Measurements from ENCODE around the gene CD300C.
"Not testable (repeated sequence)": the region's sequence is repeated elsewhere in the genome, so short reads cannot be mapped to it uniquely, and the experiment has no call there.

CD300C gene

GRCh38 chr17:74520790-74521480 is 25.0 kb downstream of the CD300C start:
- Mint-ChIP-seq H3K4me1 (peaks cover 4% of the 10 kb centered on the region), H3K4me3 (no peak overlapping the region), H3K27me3 (peaks cover 7% of the 10 kb centered on the region), H3K9me3 (peaks cover 8% of the 10 kb centered on the region), H3K36me3 (peaks cover 3% of the 10 kb centered on the region), H3K27ac (peak overlapping the region; percentile 36)
- ATAC-seq (ENCODE audit: low read depth): no peak
- DNase-seq (ENCODE audit: low spot score in 2 of 2): no peak

- H3K27ac Mint-ChIP-seq: no peak overlapping the region
- peaks cover 4% of the 10 kb centered on the region for H3K4me1 Mint-ChIP-seq
- H3K27me3 Mint-ChIP-seq: peaks cover 7% of the 10 kb centered on the region
- ATAC-seq (ENCODE audit: low read depth) (peak; percentile 92), DNase-seq (ENCODE audit: low spot score in 2 of 2) (peak in 1 of 2 donors; percentile 36)
- H3K4me3 Mint-ChIP-seq: no peak overlapping the region
- H3K36me3 Mint-ChIP-seq: peaks cover 3% of the 10 kb centered on the region
- peaks cover 8% of the 10 kb centered on the region for H3K9me3 Mint-ChIP-seq
Measured at GRCh38 chr17:74520016-74520434, 25.9 kb downstream of the CD300C start.

GRCh38 chr17:74518413-74518981 is 27.4 kb downstream of the CD300C start:
- H3K27me3 Mint-ChIP-seq; ATAC-seq (ENCODE audit: low read depth); DNase-seq (ENCODE audit: low spot score in 2 of 2); H3K4me3 Mint-ChIP-seq; H3K27ac Mint-ChIP-seq: not testable (repeated sequence)
- Mint-ChIP-seq H3K9me3 (peaks cover 19% of the 10 kb centered on the region), H3K36me3 (peaks cover 11% of the 10 kb centered on the region), H3K4me1 (peaks cover 14% of the 10 kb centered on the region)

GRCh38 chr17:74516561-74517328 is 29.2 kb downstream of the CD300C start:
- peaks cover 23% of the 10 kb centered on the region for H3K4me1 Mint-ChIP-seq
- no peak overlapping the region for H3K4me3 Mint-ChIP-seq
- H3K9me3 Mint-ChIP-seq: peaks cover 19% of the 10 kb centered on the region
- no peak for DNase-seq (ENCODE audit: low spot score in 2 of 2)
- peaks cover 7% of the 10 kb centered on the region for H3K27me3 Mint-ChIP-seq
- peak overlapping the region; percentile 33 for H3K27ac Mint-ChIP-seq
- H3K36me3 Mint-ChIP-seq: peaks cover 11% of the 10 kb centered on the region
- no peak for ATAC-seq (ENCODE audit: low read depth)

- H3K27me3 Mint-ChIP-seq: peaks cover 10% of the 10 kb centered on the region
Measured at GRCh38 chr17:74515941-74516340, 30.0 kb downstream of the CD300C start.

GRCh38 chr17:74514632-74515334 is 31.1 kb downstream of the CD300C start:
- Mint-ChIP-seq H3K4me3 (peak overlapping the region; percentile 4), H3K27ac (peak overlapping the region; percentile 100), H3K27me3 (peaks cover 8% of the 10 kb centered on the region), H3K4me1 (peaks cover 20% of the 10 kb centered on the region), H3K36me3 (peaks cover 11% of the 10 kb centered on the region), H3K9me3 (peaks cover 19% of the 10 kb centered on the region)
- DNase-seq (ENCODE audit: low spot score in 2 of 2) (no peak), ATAC-seq (ENCODE audit: low read depth) (peak; percentile 53)

More at GRCh38 chr17:74515941-74516340, 30.0 kb downstream of the CD300C start:
- DNase-seq (ENCODE audit: low spot score in 2 of 2): no peak
- no peak for ATAC-seq (ENCODE audit: low read depth)
- peaks cover 19% of the 10 kb centered on the region for H3K9me3 Mint-ChIP-seq
- no peak overlapping the region for H3K4me3 Mint-ChIP-seq
- H3K27ac Mint-ChIP-seq: peak overlapping the region; percentile 33
- peaks cover 22% of the 10 kb centered on the region for H3K4me1 Mint-ChIP-seq
- peaks cover 11% of the 10 kb centered on the region for H3K36me3 Mint-ChIP-seq

- peaks cover 11% of the 10 kb centered on the region for H3K36me3 Mint-ChIP-seq
- peak; percentile 50 for ATAC-seq (ENCODE audit: low read depth)
- H3K9me3 Mint-ChIP-seq: peaks cover 16% of the 10 kb centered on the region
- peaks cover 8% of the 10 kb centered on the region for H3K27me3 Mint-ChIP-seq
- H3K4me1 Mint-ChIP-seq: peaks cover 20% of the 10 kb centered on the region
- H3K4me3 Mint-ChIP-seq: no peak overlapping the region
- peak; percentile 62 to 66 for DNase-seq (ENCODE audit: low spot score in 2 of 2)
- H3K27ac Mint-ChIP-seq: peak overlapping the region; percentile 100
Measured at GRCh38 chr17:74513987-74514631, 31.8 kb downstream of the CD300C start.

GRCh38 chr17:74512624-74513091 is 33.3 kb downstream of the CD300C start:
- Mint-ChIP-seq H3K27ac (peak overlapping the region; percentile 60), H3K4me3 (no peak overlapping the region)
- ATAC-seq (ENCODE audit: low read depth): peak; percentile 18

GRCh38 chr17:74512036-74512435 is 33.9 kb downstream of the CD300C start:
- DNase-seq (ENCODE audit: low spot score in 2 of 2): no peak
- no peak for ATAC-seq (ENCODE audit: low read depth)
- peaks cover 10% of the 10 kb centered on the region for H3K9me3 Mint-ChIP-seq
- peaks cover 20% of the 10 kb centered on the region for H3K4me1 Mint-ChIP-seq
- H3K27ac Mint-ChIP-seq: no peak overlapping the region
- no peak overlapping the region for H3K4me3 Mint-ChIP-seq
- peaks cover 8% of the 10 kb centered on the region for H3K36me3 Mint-ChIP-seq
- H3K27me3 Mint-ChIP-seq: peaks cover 10% of the 10 kb centered on the region

More at GRCh38 chr17:74512624-74513091, 33.3 kb downstream of the CD300C start:
- Mint-ChIP-seq H3K27me3 (peaks cover 10% of the 10 kb centered on the region), H3K4me1 (peaks cover 20% of the 10 kb centered on the region), H3K9me3 (peaks cover 10% of the 10 kb centered on the region), H3K36me3 (peaks cover 8% of the 10 kb centered on the region)
- DNase-seq (ENCODE audit: low spot score in 2 of 2): no peak

DNA sequence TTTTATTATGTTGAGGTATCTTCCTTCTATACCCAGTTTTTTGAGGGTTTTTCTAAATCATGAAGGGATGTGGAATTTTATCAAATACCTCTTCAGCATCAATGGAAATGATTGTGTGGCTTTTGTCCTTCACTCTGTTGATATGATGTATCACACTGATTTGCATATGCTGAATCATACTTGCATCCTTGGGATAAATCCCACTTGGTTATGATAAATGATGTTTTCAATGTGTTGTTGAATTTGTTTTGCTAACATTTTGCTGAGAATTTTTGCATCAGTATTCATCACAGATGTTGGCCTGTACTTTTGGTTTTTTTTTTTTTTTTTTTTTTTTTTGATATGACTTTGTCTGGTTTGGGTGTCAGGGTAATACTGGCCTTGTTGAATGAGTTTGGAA is 37.8 kb downstream of the CD300C start:
- ATAC-seq (ENCODE audit: low read depth): no peak
- peaks cover 5% of the 10 kb centered on the region for H3K27me3 Mint-ChIP-seq
- no peak overlapping the region for H3K27ac Mint-ChIP-seq
- no peak overlapping the region for H3K4me3 Mint-ChIP-seq
- no peaks in the 10 kb centered on the region for H3K36me3 Mint-ChIP-seq
- DNase-seq (ENCODE audit: low spot score in 2 of 2): no peak
- peaks cover 9% of the 10 kb centered on the region for H3K4me1 Mint-ChIP-seq
- no peaks in the 10 kb centered on the region for H3K9me3 Mint-ChIP-seq

DNA sequence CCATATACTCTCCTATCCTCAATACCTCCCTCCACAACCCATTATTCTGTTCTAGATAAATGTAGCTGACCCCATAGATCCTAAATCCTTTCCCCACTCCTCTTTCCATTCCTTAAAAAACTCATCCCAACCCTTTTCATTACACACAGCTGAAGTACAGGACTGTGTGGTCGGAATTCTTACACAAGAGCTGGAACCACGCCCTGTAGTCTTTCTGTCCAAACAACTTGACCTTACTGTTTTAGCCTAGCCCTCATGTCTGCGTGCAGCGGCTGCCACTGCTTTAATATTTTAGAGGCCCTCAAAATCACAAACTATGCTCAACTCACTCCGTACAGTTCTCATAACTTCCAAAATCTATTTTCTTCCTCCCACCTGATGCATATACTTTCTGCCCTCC is 42.0 kb downstream of the CD300C start:
- not testable (repeated sequence) for H3K36me3 Mint-ChIP-seq; H3K27me3 Mint-ChIP-seq; H3K9me3 Mint-ChIP-seq; H3K27ac Mint-ChIP-seq; H3K4me3 Mint-ChIP-seq; ATAC-seq (ENCODE audit: low read depth); DNase-seq (ENCODE audit: low spot score in 2 of 2); H3K4me1 Mint-ChIP-seq

GRCh38 chr17:74502861-74503260 is 43.1 kb downstream of the CD300C start:
- no peaks in the 10 kb centered on the region for H3K9me3 Mint-ChIP-seq
- H3K27ac Mint-ChIP-seq: no peak overlapping the region
- H3K36me3 Mint-ChIP-seq: no peaks in the 10 kb centered on the region
- H3K27me3 Mint-ChIP-seq: peaks cover 3% of the 10 kb centered on the region
- DNase-seq (ENCODE audit: low spot score in 2 of 2): no peak
- ATAC-seq (ENCODE audit: low read depth): no peak
- no peaks in the 10 kb centered on the region for H3K4me1 Mint-ChIP-seq
- no peak overlapping the region for H3K4me3 Mint-ChIP-seq

DNA sequence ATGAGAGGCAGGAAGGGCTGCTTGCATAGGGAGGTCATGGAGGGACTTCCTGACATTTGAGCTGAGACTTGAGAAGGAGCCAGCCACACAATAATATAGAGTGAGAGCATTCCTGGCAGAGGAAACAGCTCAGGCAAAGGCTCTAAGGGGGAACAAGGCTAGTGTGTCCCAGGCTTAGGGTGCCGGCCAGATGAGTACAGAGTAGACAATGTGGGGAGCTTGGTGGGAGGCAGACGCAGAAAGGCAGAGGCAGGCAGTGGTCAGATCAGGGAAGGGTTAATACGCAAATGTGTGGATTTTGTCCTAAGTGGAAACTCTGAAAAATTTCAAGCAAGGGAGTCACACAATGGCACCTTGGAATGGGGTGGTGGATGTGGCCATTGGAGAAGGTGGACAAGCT is 45.9 kb downstream of the CD300C start:
- H3K4me3 Mint-ChIP-seq: no peak overlapping the region
- no peaks in the 10 kb centered on the region for H3K4me1 Mint-ChIP-seq
- H3K36me3 Mint-ChIP-seq: no peaks in the 10 kb centered on the region
- no peak for DNase-seq (ENCODE audit: low spot score in 2 of 2)
- H3K9me3 Mint-ChIP-seq: no peaks in the 10 kb centered on the region
- H3K27ac Mint-ChIP-seq: no peak overlapping the region
- no peak for ATAC-seq (ENCODE audit: low read depth)
- H3K27me3 Mint-ChIP-seq: peaks cover 4% of the 10 kb centered on the region

Data from memory B cell (primary cell).